ENCODE results near the gene APBB2.
A peak's percentile ranks its signal among the peaks of the same experiment; 100 is the strongest.

Gene APBB2

GRCh38 chr4:41214136-41214824, at the start of gene APBB2:
Gene APBB2, minus strand, starts transcription at chr4:41214542. Its CDS starts 181,288 bp downstream, at chr4:41033254.
- peak; percentile 80 for DNase-seq

GRCh38 chr4:41262198-41262597, 47.9 kb upstream of the APBB2 start:
- no peak for DNase-seq

GRCh38 chr4:41260116-41260733, 45.9 kb upstream of the APBB2 start:
- no peak for DNase-seq

- DNase-seq = no peak
Observed at GRCh38 chr4:41258783-41259182, 44.4 kb upstream of the APBB2 start.

GRCh38 chr4:41257906-41258305, 43.6 kb upstream of the APBB2 start:
- no peak for DNase-seq

GRCh38 chr4:41257257-41257901, 43.0 kb upstream of the APBB2 start:
- DNase-seq = peak; percentile 65

GRCh38 chr4:41256740-41257256, 42.5 kb upstream of the APBB2 start, which contains the start of gene UCHL1:
Gene UCHL1, plus strand, starts transcription at chr4:41256928. Its CDS starts 49 bp downstream, at chr4:41256977.
- DNase-seq = peak; percentile 59

- no peak for DNase-seq
Observed at GRCh38 chr4:41256131-41256739, 41.9 kb upstream of the APBB2 start.

- DNase-seq = no peak
Observed at GRCh38 chr4:41245983-41246382, 31.6 kb upstream of the APBB2 start.

- no peak for DNase-seq
Observed at GRCh38 chr4:41241919-41242318, 27.6 kb upstream of the APBB2 start.

GRCh38 chr4:41236508-41236907, 22.2 kb upstream of the APBB2 start:
- no peak for DNase-seq

GRCh38 chr4:41236032-41236431, 21.7 kb upstream of the APBB2 start:
- no peak for DNase-seq

- DNase-seq = no peak
Observed at GRCh38 chr4:41232856-41233255, 18.5 kb upstream of the APBB2 start.

GRCh38 chr4:41232406-41232805, 18.1 kb upstream of the APBB2 start:
- DNase-seq = no peak

GRCh38 chr4:41227902-41228301, 13.6 kb upstream of the APBB2 start:
- DNase-seq = no peak

- DNase-seq = no peak
Observed at GRCh38 chr4:41221850-41222645, 7.7 kb upstream of the APBB2 start.

- DNase-seq = no peak
Observed at GRCh38 chr4:41219421-41219950, 5.1 kb upstream of the APBB2 start.

GRCh38 chr4:41218703-41219102, 4.4 kb upstream of the APBB2 start:
- no peak for DNase-seq

- no peak for DNase-seq
Observed at GRCh38 chr4:41217374-41217773, 3.0 kb upstream of the APBB2 start.

- no peak for DNase-seq
Observed at GRCh38 chr4:41217020-41217333, 2.6 kb upstream of the APBB2 start.

- DNase-seq = peak; percentile 84
Observed at GRCh38 chr4:41216294-41217019, 2.1 kb upstream of the APBB2 start.

- DNase-seq = no peak
Observed at GRCh38 chr4:41215969-41216293, 1.6 kb upstream of the APBB2 start.
